HG02981 (cell line): ENCODE results near the gene CPVL.

Experiments
- ATAC-seq: cut with Tn5 transposase; IDR thresholded peaks from one replicate; pipeline ENCODE4 v1.9.1; 2021; ENCODE audit warnings: mild to moderate bottlenecking, moderate library complexity; ENCODE audit not compliant: unreplicated experiment

CPVL gene

DNA sequence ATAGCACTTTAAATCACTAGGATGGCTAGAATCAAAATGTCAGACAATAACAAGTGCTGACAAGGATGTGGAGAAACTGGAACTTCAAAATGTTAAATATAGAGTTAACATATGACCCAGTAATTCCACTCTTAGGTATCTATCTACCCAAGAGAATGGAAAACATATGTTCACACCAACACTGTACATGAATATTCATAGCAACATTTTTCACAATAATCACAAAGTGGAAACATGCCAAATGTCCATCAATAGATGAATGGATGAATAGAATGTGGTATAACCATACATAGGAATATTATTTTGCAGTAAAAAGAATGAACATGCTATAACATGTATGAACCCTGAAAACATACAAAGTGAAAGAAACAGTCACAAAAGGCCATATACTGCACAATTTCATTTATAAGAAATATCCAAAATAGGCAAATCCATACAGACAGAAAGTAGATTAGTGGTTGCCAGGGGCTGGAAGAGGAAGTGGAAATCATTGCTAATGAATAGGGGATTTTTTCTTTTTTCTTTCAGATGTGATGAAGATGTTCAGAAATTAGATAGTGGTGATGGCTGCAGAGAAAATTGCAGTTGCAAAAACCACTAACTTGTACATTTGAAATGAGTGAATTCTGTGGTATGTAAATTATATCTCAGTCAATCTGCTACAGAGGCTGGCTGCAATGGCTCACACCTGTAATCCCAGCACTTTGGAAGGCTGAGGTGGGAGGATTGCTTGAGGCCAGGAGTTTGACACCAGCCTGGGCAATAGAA lies 93.0 kb downstream of the CPVL start:
- ATAC-seq, result no peak

DNA sequence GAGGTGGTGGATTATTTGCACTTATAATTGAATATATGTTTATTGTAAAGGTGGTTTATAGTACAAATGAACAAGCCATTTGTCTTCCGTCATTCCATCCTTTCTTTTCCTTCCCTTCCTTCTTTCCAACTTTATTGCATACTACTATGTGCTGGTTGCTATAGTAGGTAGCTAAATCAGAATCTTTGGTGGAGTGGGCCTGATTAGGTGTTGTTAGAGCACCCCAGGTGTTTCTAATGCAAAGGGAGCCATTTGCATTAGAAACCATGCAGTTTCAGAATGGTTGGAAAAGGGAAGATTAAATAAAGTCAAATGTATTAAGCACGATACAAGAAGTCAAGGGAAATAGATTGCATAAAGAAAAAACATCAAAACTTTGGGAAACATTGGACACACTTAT lies 99.4 kb downstream of the CPVL start:
- no peak for ATAC-seq

DNA sequence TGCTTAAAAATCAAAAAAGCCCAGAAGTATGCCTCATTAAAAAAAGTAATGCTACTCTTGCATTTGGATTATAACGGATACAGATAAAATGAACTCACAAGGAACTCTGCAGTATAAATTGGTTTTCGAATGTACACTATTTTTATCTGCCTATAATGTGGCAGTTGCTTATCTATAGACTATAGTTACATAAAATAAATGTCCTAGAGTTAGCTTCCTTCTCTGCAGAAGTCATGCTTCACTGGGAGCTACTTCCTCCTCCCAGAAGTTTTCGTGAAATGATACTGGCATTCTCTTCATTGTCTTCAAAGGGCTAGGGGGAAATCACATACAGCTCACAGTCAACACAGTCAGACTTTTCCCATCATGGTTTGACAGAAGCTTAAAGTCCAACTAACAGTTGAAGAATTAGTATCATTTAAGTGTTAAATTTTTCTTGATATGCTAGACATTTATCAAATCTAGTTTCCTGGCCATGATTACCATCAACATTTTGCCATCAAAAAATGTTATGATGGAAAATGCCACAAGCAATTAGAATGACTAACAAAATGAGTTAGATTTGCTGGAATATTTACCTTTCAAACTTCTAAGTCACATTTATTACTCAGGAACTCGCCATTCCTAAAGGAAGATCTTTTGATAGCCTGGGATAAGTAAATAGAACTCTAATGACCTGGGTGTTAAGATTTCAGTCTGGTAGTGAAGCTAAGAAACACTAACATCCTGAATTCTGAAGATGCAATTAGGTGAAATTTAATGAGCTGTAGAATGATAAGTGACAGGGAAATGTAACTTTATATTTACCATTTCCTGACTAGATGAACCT lies 100.9 kb downstream of the CPVL start:
- no peak for ATAC-seq

DNA sequence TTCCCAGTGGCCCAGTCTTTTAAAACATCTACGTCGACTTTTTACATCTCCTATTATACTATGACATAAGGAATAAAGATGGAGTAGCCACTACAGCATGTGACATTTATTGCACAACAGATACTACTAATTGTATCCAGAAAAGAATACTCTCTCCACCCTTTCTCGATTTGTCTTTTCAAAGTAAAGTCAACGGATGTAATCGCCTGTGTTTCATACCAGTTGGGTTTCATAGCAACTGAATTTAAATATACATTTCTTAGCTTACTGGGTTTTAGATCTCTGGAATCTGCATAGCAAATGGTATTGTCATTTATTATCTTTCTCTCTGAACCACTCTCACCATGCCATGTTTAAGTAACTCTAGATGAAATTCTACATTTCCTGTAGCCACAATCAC lies 101.8 kb downstream of the CPVL start:
- no peak for ATAC-seq

DNA sequence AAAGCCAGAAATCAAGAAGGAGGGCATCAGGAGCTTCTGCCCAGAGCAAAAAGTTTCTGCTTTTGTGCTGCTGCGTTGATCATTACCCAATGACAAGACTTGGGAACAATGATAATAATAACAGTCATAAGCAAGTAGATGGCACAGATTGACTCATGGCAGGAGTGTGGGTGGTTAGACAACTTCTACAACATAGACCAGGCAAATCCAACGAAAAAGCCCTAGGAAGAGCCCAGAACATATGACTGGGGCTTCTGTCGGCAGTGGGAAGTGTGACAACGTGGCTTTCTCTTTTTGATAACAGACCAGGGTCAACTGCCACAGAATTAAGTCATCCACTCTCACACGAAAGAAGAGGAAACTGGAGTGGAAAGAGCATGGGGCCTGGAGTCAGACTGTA lies 102.8 kb downstream of the CPVL start:
- ATAC-seq, result no peak

DNA sequence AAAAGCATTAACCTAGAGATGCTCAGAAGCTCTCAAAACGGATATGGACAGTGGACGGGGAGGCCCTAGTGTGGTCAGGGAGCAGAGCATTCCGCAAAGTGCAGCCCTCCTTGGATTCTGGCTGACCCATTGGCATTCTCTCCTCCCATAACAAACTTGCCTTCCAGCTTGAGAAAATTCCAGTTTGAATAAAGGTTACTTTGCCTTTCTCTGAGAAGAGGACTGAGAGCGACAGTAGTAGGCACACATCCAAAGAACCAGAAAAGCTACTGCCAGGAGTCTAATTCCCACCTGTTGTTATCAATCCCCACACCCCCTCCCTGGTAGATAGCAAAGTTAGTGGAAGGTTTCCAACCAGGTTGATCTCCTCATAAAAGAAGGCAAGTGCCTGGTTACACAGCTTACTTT lies 103.5 kb downstream of the CPVL start:
- ATAC-seq, result no peak

DNA sequence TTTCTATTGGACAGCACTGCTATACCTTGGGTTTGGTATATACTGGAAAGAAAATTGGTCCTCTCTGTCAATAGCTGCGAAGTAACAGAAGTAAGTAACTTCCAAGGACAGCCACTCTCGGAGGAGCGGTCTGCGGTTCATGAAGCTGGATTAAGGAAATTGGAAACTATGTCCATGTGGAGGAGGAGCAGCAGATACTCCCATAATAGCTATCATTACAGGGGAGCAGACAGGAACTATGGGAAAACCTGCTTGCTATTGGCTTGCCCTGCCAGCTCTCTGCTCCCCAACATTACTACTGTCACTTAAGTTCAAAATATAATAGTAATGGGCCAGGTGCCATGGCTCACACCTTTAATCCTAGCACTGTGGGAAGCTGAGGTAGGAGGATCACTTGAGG lies 104.3 kb downstream of the CPVL start:
- ATAC-seq, result no peak

DNA sequence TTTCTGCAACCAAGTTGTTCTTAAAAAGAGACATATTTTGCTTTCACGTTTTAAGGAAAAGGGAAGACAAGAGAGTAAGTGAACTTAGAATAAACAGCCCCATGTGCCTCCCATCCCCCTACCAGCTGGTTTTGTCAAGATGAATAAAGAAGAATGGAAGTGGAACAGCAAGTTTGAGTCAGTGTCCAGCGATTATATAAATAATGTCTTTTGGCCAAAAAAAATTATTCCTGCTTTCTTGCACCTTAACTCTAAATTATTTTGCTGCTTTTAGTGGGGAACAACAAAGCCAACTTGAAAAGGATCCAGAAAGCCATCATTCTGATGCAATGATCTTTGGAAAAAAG lies 105.8 kb downstream of the CPVL start:
- ATAC-seq, result no peak

DNA sequence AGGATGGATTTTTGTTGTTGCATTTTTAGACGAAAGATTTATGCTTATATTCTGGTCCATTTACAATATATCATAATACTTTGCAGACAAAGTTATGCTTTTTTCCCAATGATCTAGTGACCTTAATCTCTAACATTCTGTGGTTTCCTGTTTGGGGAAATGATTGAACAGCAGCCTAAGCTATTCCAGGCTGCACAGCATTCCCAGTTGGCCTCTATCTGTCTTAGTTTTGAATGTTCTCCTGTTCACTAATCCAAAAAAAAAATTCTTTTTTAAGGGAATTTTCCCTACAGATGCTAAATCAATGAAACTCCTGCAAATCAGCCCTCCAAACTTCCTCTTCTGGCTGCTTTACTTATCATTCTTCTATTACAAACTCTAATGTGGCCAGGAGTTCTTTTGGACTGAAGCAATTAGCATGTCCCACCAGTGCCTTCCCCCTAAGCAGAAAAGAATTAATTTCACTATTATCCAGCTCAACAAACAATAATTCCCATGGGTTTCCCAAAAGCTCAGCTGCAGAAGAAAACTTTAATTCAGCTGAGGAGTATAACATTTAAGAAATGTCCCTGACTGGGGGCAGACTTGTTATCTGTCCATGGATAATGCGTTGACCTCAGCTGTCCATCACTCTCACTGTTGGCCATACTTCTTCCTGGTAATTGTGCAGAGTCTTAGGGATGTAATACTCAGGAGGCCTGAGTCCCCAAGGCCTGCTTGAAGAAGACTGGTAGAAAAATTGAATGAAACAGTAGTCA lies 106.3 kb downstream of the CPVL start:
- no peak for ATAC-seq

DNA sequence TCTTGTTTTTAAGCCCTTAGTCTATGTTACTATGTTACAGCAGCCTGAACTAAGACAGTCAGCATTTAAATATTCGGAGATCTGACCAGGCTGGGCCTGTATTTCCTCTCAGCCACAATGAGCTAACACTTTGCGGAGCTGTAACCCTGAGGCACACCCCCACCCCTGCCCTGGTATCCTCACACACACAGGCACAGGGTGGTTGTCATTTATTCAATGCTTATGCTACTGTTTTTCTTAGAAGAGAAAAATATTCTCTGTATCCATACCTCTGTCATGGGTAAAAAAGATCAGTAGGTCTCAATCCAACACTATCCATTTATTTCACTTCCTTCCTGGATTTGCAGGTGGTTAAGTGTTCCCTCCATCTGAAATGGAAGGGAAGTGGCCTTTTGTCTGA lies 107.9 kb downstream of the CPVL start:
- no peak for ATAC-seq

DNA sequence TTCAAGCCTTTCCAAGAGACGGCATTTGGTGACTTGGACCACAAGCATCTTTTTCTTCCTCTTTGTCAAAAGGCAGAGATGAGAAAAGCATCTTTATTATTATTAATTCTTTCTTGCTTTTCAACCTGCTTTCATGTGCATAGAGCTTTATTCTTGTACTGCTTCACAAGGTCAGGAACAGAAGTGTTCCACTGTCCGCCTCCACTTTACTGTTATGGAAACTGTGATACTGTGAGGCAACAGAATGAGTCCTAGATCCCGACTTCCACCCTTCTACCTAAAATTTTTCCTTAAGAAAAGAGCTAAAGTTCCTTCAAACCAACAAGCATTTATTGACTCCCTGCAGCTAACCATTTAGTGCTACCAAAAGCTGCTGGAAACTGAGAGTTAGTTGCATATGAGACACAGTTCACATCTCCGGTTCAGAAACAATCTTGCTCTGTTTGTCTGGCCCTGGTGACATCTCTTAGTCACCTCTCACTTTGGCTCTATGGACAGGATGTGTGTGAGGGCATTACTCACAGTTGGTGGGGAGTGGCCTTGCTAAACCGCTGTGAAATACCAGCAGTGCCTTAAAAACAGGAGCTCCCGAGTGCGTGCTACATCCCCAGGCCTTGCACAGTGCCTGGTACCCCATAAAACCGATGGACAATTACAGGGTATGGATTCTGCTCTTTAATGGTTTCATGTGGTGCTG lies 111.1 kb downstream of the CPVL start:
- no peak for ATAC-seq

DNA sequence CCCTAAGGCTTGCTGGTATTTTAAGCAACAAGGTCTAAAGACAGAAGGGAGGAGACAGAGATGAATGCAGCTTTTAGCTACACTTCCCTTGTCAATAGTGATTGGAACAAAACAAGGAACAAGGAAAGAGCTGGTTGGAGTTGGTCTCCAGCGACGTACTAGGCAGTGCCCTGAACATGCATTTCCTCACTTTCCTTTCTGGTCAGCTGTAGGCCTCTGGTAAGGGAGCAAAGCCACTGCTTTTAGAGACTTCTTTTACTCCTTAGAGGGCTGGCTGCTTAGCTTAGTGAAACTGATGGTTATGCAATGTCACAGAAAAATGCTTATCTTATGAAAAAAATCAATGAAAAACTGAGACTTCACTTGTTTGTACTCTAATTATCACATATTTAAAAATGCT lies 112.8 kb downstream of the CPVL start:
- ATAC-seq, result no peak

DNA sequence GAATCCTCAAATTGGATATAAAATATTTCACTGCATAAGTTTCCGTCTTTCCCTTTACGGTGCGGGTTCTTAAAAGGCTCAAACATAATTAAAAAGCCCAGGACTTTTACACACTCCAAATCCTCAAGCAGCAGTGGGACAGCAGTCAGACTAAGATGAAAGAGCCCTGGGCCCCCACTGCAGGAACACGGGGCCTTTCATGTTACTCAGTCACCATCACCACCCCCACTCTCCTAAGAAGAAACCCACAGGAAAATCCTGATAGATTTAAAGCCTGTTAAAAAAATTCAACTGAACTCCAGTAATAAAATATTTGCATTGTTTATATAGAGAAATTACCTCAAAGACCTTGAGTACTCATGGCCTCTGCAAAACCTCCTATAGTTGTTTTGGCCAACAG lies 114.2 kb downstream of the CPVL start:
- no peak for ATAC-seq

DNA sequence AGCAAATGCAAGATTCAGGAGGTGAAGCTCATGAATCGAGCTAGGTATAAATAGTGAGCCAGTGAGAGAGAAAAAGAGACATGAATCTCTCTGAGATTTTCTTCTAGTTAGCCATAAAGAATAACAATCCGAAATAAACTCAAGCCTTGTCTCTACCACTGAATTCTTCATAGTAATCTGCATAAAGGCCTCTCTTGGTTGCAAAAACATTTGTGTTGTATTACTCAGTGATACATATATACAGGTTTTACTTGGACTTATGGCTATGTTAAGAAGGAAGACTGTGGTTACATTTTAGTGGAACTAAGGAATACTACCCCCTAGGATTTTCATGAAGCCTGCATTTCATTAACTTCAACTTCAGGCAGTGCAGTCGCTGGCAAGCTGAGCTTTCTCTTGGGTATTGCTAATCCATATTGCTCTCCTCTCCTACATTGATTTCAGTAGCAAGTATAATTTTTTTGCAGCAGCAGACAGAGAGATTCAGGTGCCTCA lies 115.5 kb downstream of the CPVL start:
- ATAC-seq, result no peak

DNA sequence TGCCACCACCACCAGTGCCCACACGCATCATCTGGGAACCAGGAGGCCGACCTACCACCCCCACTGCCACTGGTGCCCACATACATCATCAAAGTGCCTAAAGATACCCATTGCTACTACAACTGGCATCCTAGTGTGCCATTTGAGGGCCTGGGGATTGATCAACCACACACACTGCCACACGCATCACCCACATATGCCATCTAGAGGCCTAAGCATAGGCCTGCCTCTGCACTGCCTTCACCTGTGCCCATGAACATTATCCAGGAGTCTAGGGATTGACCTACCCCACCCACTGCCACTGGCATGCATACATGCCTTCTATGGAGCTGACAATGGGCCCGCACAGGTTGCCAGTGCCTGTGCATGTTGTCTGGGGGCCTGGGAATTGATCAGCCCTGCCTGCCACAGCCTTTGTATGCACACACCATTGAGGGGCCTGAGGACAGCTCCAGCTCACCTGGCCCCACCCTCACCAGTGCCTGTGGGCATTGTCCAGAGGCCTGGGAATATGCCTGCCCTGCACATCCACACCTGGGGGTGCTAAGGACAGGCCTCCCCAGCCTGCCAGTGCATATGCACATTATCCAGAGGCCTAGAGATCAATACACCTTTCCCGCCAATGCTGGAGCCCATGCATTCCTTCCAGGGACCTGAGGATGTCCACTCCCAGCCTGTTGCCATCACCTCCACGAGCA lies 123.9 kb downstream of the CPVL start:
- ATAC-seq, result no peak

DNA sequence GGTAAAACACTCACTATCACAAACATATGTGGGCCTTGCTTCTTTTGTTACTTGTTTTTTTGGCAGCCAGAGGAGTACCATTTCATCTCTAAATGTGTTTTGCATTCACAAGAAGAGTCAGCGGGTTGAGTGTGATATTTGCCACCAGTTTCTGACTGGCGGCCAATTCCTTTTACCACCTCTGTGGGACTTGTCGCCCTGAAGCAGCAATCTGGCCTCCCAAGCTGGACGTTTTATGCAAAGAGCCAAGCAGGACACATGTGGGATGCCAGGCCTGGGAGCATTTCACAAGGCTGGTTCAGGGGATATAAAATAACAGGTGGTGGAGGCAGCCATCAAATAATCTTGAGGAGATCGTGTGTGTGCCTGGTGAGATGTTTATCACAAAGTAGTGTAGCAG lies 126.4 kb downstream of the CPVL start:
- no peak for ATAC-seq

DNA sequence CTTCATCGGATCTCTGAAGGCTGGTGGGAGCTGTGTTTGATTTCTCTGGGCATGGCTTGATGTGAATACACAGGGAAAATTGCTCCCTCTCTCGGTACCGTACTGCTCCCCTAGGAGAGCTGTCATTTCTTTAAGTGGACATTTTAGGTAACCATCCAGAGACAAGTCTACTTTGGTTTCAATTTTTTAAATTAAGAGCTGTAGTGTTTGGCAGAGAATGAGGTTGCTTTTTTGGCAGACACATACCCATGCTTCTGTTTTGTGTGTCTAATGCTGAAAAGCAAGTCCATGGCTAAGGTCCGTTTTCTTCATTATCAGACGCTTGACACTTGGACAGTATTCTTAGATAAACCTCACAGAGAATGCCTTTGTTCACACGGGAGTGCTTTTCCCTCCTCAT lies 127.0 kb downstream of the CPVL start:
- ATAC-seq, result no peak

DNA sequence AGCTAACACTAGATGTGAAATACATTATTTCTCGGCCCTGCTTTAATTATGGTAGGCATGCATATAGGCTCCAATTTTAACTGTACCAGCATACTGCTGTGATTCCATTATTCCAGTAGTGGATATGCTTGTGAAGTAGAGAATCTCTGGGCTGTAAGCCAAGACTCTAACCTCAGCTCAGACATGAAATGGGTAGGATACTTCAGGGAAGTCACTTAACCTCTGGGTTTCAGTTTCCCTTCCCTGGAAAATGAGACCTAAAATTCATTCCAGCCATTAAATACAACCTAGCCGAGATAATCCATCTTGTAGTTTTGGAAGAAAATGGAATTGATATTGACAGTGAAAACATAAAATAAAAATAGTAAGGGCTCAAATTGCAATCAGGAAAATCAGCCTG lies 128.6 kb downstream of the CPVL start:
- ATAC-seq, result no peak

DNA sequence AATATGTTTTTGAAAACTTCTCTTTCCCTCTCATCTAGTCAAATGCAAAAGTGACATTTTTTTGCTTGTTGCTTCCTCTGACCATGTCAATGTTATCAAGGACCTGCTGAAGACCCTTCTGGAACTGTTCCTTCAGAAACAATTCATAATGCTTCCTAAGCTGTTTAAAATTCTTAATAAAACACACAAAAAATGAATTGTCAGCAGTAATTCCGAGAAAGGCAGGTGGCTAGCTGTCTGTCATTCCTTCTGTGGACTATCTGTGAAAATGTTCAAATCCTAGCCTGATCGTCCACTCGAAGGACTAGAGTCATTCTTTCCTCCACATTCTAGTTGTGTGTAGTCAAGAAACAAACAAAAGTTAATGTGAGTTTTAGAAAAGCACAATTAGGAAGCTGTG lies 131.6 kb downstream of the CPVL start:
- no peak for ATAC-seq

DNA sequence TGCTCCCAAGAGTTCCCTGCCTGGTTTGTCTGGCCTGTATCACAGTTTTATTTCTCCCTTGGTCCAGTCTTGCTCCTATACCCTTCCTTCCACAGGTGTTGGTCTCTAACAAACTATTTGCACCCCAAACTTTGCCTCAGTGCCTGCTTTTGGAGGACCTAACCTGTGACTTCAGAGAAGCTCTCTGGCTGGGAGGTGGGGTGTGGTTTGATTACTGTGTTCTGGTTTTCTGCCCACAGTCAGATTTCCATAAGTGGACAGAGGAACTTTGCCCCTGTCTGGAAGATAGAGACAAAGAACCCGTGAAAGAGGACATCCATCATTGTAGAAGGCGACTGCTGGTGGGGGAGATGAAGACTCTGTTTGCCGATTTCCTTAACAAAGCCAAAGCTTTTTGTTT lies 132.4 kb downstream of the CPVL start:
- ATAC-seq, result no peak
